ENCODE measurements around the gene PRAME.

PRAME gene

DNA sequence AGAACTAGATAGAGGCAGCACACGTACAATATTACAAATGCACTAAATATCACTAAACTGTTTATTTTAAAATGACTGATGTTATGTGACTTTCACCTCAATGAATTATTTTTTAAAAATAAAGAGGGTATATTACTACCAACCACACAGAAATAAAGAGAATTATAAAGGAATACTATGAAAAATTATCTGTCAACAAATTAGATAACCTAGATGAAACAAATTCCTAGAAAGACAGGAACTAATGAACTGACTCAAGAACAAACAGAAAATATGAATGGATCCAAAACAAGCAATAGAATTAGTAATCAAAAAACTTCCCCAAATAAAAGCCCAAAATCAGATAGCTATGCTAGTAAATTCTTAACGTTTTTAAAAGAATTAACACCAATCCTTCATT, 60.8 kb downstream of the PRAME start:
- TF ChIP-seq NFIC (IDR thresholded peaks at IDR 0.05): no peak

Measured in Ishikawa (cell line).